Activated naive CD4-positive, alpha-beta T cell treated with anti-CD3 and anti-CD28 coated beads, Interleukin-2, amount 50 U/mL, for 72 hours (primary cell): ENCODE data around the gene L3MBTL2. TPM values are rescaled to one million over a fixed set of nuclear protein-coding genes. Genes with fewer than 3 reads are reported as not detected.

ENCODE experiments used
- ATAC-seq, 2 donors: fragments of 150-1000 bp; cut with Tn5 transposase; 2 replicates each; pipeline ENCODE4 v1.10.0; 2021; ENCODE audit warnings: mild to moderate bottlenecking in 2 of 2, moderate library complexity in 2 of 2
- DNase-seq, 2 donors: peaks; one replicate each; pipeline ENCODE4 v3.0.0; 2021 to 2022; ENCODE audit warnings: low spot score in 2 of 2
- H3K27ac Mint-ChIP-seq, 2 donors: one replicate each; pipeline ENCODE4 v1.8.0; 2022; ENCODE audit warnings: mild to moderate bottlenecking in 2 of 2, mixed read lengths in 2 of 2
- H3K36me3 Mint-ChIP-seq, 2 donors: one replicate each; pipeline ENCODE4 v1.8.0; 2022; ENCODE audit warnings: mixed read lengths in 2 of 2
- H3K9me3 Mint-ChIP-seq, 2 donors: one replicate each; pipeline ENCODE4 v1.8.0; 2022; ENCODE audit warnings: mixed read lengths in 2 of 2
- total RNA-seq, 2 donors: library from RNA; stranded (reverse); gene quantifications; one replicate each; pipeline ENCODE4 v1.2.3, GENCODE V29; 2022

The L3MBTL2 gene
- total RNA-seq, 2 donors from 2014 or later: 30.5 to 34.4 TPM

GRCh38 chr22:41274856-41275255 is 69.7 kb downstream of the L3MBTL2 start:
- Mint-ChIP-seq H3K36me3 (peaks cover 22 to 32% of the 10 kb centered on the region in 2 donors), H3K9me3 (no peaks in the 10 kb centered on the region), H3K27ac (no peak overlapping the region)
- ATAC-seq (no peak), DNase-seq (no peak)

GRCh38 chr22:41280065-41280464 is 75.0 kb downstream of the L3MBTL2 start:
- ATAC-seq (no peak), DNase-seq (no peak)
- no peaks in the 10 kb centered on the region for H3K9me3 Mint-ChIP-seq
- peaks cover 19 to 29% of the 10 kb centered on the region in 2 donors for H3K36me3 Mint-ChIP-seq
- H3K27ac Mint-ChIP-seq: peak overlapping the region; percentile 60 to 69

- Mint-ChIP-seq H3K36me3 (peaks cover 19 to 29% of the 10 kb centered on the region in 2 donors), H3K27ac (peak overlapping the region; percentile 69 to 77), H3K9me3 (no peaks in the 10 kb centered on the region)
- DNase-seq: no peak
- ATAC-seq: no peak
These were observed 75.7 kb downstream of the L3MBTL2 start for GRCh38 chr22:41280854-41281253.

Other genes with a start within 250 kb of the L3MBTL2 start
- 10 to 100 TPM; 56.1 to 56.6 TPM for gene EP300, start 112.7 kb upstream of the L3MBTL2 start, total RNA-seq
- under 1 TPM; 0.20 to 0.29 TPM for gene CHADL, start 35.6 kb downstream of the L3MBTL2 start, total RNA-seq
- gene RANGAP1, start 80.9 kb downstream of the L3MBTL2 start, total RNA-seq: 100 to 1,000 TPM; 137 to 142 TPM
- 10 to 100 TPM; 19.4 to 48.7 TPM for gene ZC3H7B, start 96.2 kb downstream of the L3MBTL2 start, total RNA-seq
- 10 to 100 TPM in 1 of 2 donors, 1 to 10 TPM in 1; 1.9 to 15.8 TPM for gene TEF, start 176.6 kb downstream of the L3MBTL2 start, total RNA-seq
- gene TOB2, start 241.5 kb downstream of the L3MBTL2 start, total RNA-seq: 10 to 100 TPM; 28.1 to 29.9 TPM